GM21515 (cell line): Measurements from ENCODE around the gene SLC9B2.

ENCODE experiments used
- ATAC-seq: cut with Tn5 transposase; IDR thresholded peaks from one replicate; pipeline ENCODE4 v1.9.1; 2021; ENCODE audit not compliant: unreplicated experiment

Gene SLC9B2, protein sequence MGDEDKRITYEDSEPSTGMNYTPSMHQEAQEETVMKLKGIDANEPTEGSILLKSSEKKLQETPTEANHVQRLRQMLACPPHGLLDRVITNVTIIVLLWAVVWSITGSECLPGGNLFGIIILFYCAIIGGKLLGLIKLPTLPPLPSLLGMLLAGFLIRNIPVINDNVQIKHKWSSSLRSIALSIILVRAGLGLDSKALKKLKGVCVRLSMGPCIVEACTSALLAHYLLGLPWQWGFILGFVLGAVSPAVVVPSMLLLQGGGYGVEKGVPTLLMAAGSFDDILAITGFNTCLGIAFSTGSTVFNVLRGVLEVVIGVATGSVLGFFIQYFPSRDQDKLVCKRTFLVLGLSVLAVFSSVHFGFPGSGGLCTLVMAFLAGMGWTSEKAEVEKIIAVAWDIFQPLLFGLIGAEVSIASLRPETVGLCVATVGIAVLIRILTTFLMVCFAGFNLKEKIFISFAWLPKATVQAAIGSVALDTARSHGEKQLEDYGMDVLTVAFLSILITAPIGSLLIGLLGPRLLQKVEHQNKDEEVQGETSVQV

DNA sequence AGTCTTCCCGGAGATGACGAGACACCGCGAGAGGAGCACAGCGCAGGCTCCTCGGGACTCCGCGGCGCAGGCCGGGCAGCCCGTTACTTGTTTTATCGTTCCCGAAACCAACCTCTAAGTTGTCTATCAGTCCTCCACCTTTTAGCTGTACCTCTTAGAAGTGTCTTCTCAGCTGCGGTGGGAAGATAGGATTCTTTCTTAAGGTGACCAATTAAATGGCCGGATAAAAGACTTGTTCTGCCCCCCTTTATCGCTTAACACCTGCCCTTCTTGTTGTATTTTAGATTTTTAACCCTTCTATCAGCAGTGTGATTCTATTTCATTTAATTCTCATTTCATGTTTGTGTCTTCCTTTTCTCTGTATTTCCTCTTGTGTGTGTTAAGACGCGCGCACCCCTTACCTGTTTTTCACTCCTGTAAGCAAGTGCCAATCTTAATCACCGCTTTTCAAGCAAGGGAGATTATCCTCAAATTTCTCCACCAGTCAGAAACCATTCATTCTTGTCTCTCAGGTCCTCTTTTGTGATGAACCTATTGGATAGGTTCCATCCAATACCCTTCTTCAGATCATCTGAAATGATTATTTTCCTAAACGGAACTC, at the start of gene SLC9B2:
Gene SLC9B2 (minus strand): TSS at position 15 of the 601 bp plus-strand sequence. CDS start 9,211 bp downstream, outside the sequence.
- peak; percentile 45 for ATAC-seq

DNA sequence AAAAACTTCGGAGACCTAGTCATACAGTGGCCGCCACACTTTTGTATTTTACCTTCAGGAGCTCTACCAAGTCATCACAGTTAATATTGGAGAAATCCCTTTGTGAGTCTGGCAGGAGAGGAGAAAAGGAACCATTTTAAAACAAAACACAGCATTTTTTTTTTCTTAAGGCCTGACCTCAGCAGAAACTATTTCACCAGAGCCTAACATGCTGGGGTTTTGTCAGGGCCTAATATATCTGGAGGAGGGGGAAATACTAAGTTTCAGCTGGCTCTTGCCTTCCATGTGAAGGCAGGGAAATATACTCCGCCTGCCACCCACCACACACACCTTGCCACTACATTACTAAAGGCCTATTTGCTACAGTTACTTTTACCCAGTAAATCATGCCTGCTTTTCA, 49.6 kb upstream of the SLC9B2 start:
- no peak for ATAC-seq

DNA sequence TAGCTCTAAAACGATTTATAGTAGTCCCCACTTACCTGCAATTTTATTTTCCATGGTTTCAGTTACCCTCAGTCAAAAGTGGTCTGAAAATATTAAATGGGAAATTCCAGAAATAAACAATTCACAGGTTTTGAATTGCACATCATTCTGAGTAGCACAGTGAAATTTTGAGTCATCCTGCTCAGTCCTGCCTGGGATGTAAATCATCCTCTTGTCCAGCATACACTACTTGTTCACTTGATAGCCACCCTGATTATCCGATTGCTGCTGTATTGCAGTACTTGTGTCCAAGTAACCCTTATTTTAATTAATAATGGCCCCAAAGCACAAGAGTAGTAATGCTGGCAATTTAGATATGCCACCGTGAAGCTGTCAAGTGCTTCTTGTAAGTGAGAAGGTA, 46.6 kb upstream of the SLC9B2 start:
- no peak for ATAC-seq

DNA sequence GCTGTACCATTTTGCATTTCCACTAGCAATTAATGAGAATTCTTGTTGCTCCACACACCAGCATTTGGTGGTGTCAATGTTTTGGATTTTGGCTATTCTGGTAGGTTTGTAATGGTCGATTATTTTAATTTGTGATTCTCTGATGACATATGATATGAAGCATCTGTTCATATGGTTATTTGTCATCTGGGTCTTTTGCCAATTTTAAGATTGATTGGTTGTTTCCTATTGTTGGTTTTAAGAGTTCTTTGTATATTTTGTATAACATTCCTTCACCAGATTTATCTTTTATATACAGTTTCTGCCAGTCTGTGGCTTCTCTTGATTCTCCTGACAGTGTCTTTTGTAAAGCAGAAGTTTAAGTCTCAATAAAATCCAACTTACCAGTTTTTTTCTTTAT, 41.6 kb upstream of the SLC9B2 start:
- no peak for ATAC-seq

DNA sequence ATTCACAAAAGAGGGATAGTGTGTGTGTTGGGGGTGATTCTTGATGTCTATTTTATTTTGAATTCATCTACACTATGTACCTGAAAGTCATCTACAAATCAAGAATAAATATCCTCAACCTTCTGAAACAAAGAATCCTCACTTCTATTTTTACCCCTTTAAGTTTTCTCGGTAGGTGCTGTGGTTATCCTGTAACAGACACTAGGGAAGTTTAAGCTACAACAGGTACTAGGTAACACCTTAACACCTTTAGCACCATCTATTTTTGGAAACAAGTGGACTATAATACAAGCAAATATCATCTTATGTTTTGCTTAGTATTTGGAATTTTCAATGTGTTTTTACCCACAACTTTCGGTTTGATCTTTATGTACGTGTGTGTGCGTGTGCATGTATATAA, 35.0 kb upstream of the SLC9B2 start:
- no peak for ATAC-seq

DNA sequence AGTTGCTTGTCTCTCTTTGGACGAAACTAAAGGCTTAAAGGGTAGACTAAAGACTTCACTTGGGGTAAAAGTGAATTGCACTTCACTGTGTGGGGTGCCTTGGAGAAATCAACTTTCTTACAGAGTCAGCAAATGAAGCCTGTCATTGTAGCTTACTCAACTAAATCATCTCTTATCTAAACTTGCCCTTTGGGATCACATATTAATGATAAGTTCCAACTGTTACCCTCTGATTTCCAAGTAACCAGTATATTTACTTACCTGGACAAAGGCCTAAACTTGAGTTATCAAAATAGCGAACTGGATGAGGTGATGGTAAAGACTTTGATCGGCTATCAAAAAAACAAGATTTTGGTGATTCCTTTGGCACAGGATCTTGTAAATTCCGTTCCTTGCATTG, 32.0 kb upstream of the SLC9B2 start:
- no peak for ATAC-seq

DNA sequence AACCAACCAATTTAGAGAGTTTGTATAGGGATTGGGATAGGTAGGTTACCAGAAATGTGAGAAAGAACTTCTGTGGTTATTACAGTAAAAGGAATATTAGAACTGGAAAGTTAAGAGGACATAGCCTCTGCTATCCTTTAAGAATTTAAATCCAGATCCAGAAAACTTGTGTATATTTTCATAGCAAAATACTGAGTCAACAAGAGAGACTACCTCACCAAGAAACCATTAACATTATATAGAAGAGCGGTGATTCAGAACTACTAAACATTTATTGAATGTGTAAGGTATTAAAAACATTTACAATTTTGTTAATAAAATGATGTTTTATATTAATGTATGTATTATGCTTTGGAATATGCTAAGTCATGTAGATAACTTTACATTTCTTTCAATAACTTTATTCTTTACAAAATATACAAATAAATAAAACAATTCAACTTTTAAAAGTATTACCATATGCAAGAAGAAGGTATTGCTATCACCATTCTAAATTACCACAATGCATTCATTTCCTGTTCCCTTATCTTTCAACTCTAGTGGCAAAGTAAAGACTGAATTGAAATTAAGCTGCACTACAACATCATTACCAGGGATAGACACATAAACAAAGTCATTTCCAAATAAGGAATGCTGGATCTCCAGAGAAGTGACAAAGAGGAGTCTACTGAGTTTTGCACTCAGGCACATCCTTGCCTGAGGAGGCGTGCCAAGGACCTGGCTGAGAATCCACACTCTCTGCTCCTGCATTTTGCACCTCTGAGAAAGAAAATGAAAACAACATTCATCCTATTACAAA, 29.2 kb upstream of the SLC9B2 start:
- no peak for ATAC-seq

DNA sequence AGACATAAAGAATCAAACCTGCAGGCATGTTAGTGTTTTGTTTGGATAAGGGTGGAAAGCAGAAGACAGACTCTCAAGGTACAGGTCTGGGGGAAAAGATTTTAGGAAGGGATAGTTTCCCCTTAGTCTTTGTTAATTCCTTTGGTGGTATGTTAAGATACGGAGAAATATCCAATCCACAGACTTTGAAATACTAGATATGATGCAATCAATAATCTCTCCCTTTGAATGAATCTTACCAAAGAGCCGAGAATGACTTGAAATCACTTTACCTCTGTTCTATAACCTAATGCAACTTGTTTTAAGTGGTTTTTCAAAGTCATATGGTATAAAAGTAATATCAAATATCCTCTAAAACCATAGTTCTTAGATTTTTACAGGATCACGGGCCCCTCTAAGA, 28.3 kb upstream of the SLC9B2 start:
- no peak for ATAC-seq

DNA sequence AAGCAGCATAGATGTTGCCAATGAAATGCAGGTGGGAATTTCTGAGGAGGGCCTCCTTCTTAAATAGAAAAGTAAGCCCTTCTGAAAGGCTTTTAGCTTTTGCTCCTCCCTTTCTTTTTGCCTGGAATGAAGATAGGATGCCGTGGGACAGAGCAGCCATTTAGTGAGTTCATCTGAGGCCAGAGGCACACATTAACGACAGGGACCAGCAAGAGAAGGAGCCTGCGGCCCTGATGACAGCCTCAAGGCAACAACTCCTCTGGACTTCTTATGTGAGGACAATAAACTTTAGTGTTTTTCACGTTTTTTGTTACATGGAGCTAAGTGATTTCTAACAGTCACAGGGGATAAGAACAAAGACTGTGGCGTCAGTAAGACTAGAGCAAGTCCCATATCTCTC, 24.1 kb upstream of the SLC9B2 start:
- no peak for ATAC-seq

DNA sequence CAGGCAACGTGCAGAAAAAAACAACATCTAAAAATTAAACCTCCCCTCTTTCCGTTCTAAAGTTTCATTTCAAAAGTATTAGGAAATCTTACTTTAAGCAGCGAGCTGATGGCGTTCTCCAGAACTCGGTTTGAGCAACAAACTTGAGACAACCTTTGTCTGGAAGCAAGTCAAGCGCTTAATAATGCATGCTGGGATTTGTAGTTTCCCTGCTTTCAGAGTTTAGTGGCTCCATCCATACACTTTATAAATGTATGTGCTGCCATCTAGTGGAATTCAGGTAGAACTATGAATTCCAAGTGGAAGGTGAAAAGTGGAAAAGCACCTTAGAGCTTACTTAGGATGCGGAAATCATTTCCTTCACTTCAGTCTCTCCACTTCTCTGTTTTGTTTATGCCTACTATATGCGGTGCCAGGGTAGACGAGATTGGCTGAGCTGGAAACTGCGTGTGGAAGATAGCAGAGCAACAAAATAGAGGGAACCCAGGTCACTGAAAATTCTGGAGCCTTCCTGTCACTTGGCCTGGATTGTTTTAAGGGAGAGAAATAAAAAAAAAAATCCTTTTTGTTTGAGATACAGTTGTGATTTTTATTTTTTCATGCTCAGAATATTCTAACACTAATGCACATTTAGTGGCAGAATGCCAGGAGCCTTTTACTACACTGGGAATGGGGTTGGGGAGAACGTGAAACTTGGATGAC, 23.3 kb upstream of the SLC9B2 start, which contains the start of gene BDH2:
Gene BDH2 (minus strand): TSS at position 144 of the 702 bp plus-strand sequence. CDS start 3,580 bp downstream, outside the sequence.
- peak; percentile 97 for ATAC-seq

DNA sequence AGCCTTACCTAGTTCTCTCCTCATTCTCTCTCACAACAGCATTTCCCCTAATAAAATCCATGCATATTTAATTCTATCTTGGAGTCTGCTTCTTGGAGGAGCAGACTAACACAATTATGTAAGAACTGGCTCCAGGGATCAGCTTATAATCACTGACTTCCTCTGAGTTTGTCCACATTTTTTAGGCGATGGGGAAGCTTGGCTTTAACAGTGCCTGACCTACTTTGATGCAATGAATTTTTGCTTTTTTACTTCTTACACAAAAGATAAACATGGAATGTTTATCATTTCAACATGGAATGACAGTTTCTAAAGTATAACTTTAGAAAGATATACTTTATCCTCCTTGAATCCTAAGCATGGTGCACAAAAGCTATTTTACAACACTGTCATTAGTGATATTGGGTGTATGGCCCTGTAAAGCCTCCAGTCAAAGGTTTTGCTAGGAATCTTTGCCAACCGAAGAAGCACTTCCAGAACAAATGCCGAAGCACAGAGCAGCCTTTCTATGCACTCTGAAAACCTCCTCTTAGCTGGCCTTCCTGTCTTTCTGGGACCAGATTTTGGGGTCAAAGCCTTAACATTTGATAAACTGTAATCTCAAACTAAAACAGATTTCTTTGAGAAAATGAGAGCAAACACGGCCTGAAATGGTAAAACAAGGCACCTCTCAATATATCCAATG, 22.3 kb upstream of the SLC9B2 start:
- no peak for ATAC-seq

DNA sequence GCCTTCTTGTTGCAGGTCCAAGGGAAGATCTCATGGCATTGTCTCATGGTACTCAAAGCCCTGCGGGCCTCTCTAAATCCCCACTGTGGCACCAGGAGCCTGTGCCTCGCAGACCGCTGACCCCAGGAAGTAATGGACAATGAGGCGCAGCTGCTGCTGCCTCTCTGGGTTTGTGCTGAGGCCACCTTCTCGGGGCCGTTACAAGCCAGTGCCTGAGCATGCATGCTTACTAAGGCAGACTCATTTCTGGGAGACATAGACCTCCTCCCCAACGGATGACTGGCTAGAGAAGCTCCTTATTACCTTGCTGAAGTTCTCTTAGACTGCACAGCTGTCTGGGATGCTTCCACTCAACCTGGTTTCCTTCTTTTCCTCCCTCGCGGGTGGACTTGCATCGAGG, 21.8 kb upstream of the SLC9B2 start:
- ATAC-seq = no peak

DNA sequence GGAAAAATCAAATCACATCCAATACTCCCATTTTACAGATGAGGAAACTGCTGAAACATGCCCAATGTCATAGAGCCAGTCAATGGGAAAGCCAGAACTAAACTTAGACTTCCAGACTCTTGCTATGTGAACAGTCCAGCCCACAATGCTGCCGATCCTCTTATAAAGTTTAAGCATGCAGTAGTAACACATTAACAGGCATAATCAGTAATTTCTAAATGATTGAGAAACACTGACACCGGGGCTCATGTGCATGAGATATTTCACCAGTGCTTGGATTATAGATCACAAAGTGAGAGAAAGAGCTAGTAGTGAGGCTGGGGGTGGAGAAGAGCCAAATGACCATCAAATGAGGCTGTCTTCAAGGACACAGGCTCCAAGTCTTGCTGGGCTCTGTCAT, 20.6 kb upstream of the SLC9B2 start:
- ATAC-seq = no peak

DNA sequence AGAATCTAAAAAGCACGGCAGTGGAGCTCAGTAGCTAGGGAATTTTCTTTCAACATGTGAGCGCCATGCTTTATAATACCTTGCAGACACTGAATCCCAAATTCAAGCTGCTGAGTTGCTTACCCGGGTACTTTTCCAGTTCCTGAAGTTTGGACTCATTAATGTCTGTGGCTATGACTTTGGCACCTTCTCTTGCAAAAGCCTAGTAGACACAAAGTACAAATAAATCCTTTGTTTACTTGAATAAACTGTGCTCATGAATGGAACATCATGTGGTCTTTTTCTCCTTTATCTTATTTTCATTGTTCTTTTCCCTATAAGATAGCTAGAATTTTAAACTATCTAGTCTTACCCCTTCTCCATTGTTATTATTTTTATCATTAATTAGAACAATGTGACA, 18.5 kb upstream of the SLC9B2 start:
- no peak for ATAC-seq

DNA sequence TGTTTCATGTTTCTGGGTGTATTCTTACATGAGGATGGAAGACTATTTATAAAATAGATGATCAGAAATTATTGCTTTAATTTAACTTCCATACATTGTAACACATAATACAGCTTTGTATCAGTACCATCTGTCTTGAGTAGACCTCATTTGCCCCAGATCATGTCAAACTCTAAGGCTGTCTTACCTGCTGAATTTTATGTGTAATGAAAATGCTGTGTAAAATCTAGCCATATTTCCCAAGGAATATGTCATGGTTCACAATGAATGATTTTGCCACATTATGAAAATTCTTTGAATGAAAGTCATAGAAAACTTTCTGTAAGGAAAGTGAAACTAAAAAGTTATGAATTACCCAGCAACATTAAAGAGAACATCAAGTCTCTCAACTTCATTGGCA, 15.7 kb upstream of the SLC9B2 start:
- ATAC-seq = no peak

DNA sequence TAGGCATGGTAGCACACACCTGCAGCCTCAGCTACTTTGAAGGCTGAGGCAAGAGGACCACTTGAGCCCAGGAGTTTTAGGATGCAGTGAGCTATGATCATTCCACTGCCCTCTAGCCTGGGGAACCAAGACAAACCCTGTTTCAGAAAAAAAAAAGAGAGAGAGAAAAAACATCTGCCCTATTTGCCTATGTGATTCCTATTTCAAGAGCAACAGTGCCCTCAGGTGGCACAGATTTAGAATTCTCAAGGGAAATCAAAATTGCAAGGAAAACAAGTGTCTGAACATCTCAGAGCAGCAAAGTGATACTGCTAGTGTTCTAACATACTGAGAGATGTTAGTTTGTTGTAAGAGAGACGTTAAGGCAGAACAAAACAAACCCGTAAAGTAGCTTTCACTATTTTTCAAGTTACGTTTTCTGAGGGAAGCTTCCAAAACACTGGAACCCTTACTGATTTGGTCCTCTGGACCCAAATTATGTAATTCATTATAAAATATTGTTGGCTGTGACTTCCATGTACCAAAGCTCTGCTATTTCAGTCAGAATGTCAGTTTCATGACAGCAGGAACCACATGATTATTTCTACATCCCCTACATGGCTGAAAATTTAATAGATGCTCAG, 15.2 kb upstream of the SLC9B2 start:
- peak; percentile 64 for ATAC-seq

DNA sequence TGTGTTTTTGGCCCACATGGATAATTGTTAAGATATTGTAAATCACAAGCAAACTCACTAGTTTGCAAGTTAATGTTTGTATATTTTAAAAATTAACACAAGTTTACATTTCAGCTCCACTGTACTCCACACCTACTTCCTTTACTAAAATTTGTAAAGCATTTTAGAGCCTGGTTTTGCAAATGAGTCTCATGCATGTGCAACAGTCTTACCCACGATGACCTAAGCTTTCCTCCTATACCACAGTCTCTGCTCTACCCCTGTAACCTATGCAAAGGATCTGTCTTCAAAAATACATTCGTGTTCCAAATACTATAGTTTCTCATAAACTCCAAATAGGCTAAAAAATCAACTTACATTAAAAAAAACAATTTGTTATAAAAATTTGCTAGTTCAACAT, 12.9 kb upstream of the SLC9B2 start:
- no peak for ATAC-seq

DNA sequence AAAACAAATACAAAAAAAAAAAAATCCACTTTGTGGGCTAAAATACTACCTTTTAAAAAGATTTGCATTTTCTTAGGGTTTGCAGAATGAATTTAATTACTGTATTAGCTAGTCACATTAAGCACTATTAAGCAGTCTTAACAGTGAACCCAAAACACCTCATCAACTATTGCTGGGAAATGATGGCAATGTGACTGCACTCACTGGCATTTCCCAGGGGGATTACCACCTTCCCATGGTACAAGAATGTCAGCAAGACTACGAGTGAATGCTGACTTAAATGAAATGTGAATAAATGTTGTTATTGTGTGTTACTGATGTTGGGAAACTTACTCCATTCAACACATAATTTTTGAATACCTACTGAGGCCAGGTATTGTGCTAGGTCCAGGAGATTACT, 10.0 kb upstream of the SLC9B2 start:
- ATAC-seq = no peak

DNA sequence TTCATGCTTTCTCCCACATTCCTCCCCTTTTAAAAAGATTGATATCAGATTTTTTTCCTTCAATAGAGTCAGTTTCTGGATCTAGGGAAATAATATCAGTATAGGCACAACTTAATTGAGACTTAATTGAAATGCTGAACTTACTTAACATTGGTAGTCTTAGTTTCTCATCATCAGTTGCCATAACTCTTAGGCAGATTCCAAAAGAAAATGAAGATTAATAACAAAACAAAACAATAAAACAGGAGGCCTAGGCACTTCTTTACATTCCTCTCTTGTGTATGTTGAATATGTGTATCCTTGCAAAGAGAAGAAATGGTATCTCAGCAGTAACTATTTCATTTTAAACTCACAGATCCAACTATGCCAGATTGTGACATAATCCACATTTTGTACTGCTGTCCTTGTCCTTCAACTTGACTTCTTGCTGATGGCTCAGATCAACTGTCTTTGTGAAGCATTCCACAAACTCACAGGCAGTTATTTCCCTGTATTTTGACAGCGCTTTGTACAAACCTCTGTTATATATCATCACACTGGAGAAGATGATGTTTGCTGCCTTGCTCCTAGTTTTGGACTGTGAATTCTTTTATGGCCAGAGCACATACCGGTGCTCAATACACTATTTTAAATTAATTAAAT, 9.1 kb upstream of the SLC9B2 start:
- ATAC-seq = no peak
